Measurements from ENCODE around the gene CHAF1A.

The CHAF1A gene

GRCh38 chr19:4379383-4380253 lies 22.8 kb upstream of the CHAF1A start:
- no peak for DNase-seq (ENCODE audit: low spot score)

DNA sequence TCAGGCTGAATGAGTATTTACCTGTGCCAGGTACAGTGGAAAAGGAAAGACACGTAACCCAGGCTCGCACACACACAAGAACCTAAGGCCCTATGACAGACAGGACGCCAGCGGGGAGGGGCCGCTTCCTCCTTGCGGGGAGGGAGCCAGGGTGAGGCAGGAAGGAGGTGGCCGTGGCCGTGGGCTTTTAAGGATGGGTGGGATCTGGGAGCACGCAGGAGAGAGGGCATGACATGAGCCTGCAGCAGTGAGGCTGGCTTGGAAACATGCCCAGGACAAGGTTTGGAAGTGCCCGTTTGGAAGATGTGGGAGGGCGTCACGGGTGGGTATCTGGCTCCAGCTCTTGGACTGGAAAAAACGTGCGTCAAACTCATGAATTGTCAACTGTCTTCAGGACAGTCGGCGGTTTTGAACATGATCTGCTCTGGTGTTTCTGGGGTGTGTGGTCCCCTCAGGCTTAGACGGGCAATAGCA lies 22.1 kb upstream of the CHAF1A start:
- no peak for DNase-seq (ENCODE audit: low spot score)

DNA sequence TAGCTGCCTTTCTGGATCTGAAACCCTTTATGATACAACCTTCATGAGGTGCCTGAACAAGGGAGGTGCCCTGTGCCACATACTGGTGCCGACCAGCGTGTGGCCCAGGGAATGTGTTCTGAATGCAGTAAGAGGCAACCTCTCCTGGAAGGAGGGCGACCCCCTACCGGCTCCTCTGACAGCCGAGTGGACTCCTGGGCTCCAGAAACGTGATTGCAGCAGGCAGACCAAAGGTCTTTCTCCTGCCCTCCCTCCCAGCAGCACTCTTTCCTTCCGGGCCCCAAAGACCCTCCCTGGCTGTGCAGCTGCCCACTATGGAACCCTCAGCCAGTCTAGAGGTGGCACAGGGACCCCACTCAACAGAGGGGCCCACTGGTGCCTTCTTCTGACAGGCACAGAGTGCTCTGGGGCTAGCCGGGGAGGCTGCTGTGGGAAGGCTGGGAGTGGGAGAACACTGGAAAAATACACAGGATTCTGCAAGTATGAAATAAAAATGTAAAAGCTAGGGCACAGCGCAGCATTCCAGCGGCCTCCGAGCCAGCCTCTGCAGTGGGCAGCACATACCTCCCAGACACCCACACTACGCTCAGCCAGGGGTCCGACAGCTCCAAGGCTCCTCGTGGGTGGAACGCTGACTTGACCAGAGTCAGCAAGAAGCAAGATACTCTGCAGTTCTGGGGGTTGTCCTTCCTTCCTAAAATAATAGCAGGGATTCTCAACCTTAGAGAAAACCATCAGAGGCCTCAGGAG lies 17.0 kb upstream of the CHAF1A start:
- no peak for DNase-seq (ENCODE audit: low spot score)

GRCh38 chr19:4386041-4386782 lies 16.2 kb upstream of the CHAF1A start:
- DNase-seq (ENCODE audit: low spot score) = no peak

GRCh38 chr19:4388337-4389063 lies 13.9 kb upstream of the CHAF1A start:
- no peak for DNase-seq (ENCODE audit: low spot score)

DNA sequence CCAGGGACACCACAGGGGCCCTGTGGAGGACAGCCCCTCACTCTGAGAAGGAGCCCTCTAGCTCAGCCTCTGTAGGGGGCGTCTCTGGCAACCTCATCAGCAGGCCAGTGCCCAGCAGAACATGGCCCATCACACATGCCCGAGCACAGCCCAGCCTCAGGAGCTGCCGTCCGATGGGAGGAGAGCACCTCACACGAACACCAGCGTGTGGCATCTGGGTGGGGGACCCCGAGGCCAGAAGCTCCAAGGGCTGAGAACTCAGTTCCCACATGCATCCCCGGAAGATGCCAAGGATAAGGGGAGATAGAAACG lies 13.4 kb upstream of the CHAF1A start:
- peak; percentile 19 for DNase-seq (ENCODE audit: low spot score)

GRCh38 chr19:4389511-4390016 lies 12.9 kb upstream of the CHAF1A start:
- DNase-seq (ENCODE audit: low spot score) = peak; percentile 27

GRCh38 chr19:4390017-4390566 lies 12.3 kb upstream of the CHAF1A start:
- no peak for DNase-seq (ENCODE audit: low spot score)

DNA sequence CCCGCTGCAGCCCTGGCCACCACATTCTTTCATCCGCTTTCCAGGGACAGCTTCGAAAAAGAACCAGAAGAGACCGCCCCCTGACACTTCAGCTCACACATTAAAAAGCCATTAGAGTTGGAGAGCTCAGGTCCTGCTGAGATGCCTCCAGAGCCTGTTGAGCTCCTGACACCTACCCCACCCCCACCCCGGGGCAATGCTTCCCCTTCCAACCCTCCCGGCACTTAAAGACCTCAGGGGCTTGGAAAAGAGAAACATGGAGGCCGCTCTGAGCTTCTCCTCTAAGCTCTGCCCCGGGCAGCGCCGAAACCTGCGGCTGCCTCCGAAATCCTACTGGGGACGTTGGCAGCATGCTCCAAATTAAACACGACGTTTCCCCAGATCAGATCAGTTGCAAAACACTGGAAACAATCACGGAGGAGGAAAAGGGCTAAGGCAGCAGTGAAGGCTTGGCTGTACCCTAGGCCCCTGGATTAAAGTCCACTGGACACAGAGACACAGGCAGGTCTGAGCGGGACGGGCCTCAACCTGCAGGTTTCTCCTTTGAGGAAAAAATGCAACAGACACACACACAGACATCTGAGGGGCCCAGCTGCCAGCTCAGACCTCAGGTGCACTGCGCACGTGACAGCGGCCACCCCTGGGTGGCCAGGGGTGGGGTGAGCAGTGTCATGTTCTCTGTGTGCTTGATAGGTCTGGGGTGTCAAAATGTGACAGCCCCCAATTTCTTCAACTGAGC lies 11.7 kb upstream of the CHAF1A start:
- DNase-seq (ENCODE audit: low spot score) = peak; percentile 37

DNA sequence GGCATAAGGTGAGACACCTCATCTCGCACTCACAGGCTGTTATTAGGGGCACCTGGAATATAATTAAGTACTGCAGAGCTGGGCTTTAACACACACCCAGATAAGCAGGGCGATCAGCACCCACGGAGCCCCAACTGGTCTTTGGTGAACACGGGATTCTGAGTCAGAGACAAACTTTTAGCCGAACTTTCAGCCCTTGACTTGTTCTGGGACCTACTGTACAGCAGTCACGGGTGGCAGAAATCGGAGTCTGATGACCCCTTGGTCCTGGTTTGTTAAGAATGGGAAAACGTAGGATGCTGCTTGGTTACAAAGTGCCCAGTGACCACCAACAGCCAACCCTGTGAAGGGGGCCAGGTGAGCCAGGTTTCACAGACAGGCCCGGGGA lies 11.1 kb upstream of the CHAF1A start:
- no peak for DNase-seq (ENCODE audit: low spot score)

DNA sequence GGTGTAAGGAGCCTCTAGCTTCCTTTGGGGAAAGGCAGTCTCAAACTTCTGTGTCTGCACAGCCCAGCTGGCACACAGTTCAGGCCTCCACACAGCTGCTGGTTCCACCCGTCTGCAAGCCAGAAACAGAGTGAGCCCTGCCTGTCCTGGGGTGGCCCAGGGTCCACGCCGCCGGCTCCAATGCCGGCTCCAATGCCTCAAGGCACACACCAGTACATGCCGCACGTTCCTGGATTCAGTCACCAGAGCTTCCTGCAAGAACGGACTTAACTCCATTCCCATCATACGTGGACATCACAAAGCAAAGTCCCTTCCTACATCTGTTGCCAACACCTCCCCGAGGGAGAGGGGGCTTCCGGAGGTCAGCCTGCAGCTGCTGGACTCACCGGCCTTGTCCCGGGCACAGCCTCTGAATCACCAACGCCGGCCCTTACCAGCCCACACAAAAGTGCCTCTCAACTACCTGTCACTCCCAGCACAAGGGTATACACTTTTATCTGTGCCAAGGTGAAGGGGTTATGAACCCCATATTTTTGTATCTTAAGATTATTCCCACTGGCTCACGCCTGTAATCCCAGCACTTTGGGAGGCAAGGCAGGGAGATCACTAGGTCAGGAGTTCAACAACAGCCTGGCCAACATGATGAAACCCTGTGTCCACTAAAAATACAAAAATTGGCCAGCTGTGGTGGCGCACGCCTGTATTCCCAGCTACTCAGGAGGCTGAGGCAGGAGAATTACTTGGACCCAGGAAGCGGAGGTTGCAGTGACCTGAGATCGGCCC lies 10.5 kb upstream of the CHAF1A start:
- peak; percentile 15 for DNase-seq (ENCODE audit: low spot score)

GRCh38 chr19:4393947-4394590 lies 8.4 kb upstream of the CHAF1A start:
- DNase-seq (ENCODE audit: low spot score) = peak; percentile 25

DNA sequence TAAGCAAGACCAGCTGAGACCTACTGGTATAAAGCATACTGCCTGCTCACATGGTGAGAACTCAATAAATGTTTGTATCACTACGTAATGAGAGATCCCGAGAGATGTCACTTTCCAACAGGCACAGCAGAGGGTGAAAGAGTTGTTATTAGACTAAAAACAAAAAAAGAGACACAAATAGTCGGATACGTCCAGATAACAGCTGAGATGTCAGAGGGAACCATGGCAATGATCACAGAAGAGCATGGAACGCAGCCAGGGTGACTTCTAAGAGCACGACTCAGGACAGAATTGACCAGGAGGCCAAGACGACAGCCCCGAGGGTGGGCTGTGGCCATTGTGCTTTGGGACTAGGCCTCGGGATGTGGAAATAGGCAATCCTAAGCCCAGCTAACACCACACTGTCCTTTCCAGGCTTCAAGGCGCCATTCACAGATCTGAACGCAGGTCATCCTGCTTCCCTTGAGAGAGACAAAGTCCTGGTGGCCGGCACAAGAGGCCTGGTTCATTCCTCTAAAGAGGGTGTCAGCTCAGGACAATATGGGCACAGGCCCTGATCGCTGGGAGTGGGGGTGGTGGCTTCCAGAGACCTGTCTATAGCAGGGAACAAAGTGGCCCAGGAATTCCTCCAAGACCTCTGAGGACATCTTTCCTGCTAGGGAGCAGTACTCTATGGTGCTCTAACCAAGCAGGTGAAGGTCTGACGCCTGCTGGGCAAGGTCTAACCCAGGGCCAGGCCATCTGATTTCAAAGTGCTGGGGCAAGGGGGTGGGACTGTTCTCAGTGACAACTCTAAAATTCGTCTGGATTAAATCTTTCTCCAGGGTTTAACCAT lies 5.3 kb upstream of the CHAF1A start:
- DNase-seq (ENCODE audit: low spot score) = no peak

- DNase-seq (ENCODE audit: low spot score) = no peak
These were observed 2.7 kb upstream of the CHAF1A start for GRCh38 chr19:4399812-4400134.

DNA sequence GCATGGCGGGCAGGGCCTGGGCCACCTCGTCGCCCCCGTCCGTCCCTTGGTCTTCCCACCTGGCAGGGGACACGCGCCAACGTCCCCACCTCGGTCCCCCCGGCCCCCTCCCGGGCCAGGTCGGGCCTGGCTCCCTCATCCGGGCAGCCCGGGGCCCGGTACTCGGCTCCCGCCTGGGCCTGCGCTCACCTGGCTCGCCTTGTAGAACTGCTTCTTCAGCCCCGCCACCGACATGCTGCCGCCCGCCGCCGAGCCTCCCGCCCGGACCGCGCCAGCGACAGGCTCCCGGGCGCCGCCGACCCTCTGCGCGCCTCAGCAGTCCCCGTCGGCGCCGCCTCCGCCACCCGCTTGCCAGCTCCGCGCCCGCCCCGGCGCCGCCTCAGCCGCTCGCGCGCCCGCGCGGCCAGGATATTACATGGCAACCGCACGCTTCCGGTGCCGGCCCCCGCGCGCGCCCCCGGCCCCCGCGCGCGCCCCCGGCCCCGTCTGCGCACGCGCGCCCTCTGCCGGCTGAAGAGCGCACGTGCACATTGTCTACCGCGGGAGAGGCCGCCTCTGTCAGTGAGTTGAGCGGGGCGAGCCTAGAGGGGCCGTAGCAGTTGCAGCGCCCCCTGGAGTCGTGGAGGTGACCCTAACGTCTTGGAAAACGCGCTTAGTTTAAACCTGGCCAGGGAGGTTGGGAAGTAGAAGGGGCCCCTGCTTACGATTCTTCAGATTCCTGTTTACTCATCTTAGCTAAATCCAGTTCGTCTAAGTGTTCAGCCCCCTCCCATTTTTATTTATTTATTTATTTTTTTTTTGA lies 2.1 kb upstream of the CHAF1A start, which contains the start of gene SH3GL1:
Gene SH3GL1, minus strand, starts transcription at position 413 of the 802 bp plus-strand sequence. Its CDS starts 179 bp downstream, at position 234.
- peak; percentile 93 for DNase-seq (ENCODE audit: low spot score)

DNA sequence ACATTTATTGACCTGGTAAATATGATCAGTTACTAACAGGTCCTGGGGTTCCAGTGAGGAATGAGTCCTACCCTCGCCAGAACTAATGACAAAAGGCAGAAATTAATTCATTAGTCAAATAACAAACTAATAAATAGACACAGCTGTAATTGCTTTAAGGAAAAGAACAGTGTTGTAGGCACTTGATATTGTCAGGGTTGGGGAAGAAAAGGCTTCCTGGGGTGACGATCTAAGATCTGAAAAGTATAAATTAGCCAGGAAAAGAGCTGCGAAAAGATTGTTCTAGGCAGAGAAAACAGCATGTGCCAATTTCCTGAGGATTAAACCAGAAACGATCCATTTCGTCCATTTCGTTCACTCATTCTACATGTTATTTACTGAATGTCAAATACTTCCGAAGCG lies 670 bp upstream of the CHAF1A start:
- no peak for DNase-seq (ENCODE audit: low spot score)

GRCh38 chr19:4403005-4403761 lies 743 bp downstream of the CHAF1A start:
- no peak for DNase-seq (ENCODE audit: low spot score)

Measured in D341Med (cell line).